T-helper 17 cell (primary cell): ENCODE measurements around the gene CLASP2. TPM values are rescaled to one million over a fixed set of nuclear protein-coding genes. Genes with fewer than 3 reads are reported as not detected.
"Not testable (repeated sequence)": the region's sequence is repeated elsewhere in the genome, so short reads cannot be mapped to it uniquely, and the experiment has no call there.

Experiments used
- ATAC-seq: fragments of 150-1000 bp; cut with Tn5 transposase; 2 replicates; pipeline ENCODE4 v1.10.0; 2021; ENCODE audit warnings: mild to moderate bottlenecking, moderate library complexity
- DNase-seq, 3 donors: peaks; one replicate each; pipeline versions ENCODE4 v3.0.0 to v3.0.0-alpha.2; 2020 to 2021
- H3K9me3 ChIP-seq: one replicate; pipeline ENCODE4 v1.7.0; 2013; ENCODE audit warnings: low read length, mild to moderate bottlenecking; ENCODE audit not compliant: control insufficient read depth, poor library complexity, severe bottlenecking
- H3K27ac Mint-ChIP-seq: one replicate; pipeline ENCODE4 v1.8.0; 2022; ENCODE audit warnings: mild to moderate bottlenecking, moderate library complexity, mixed read lengths
- H3K27me3 Mint-ChIP-seq: one replicate; pipeline ENCODE4 v1.8.0; 2022; ENCODE audit warnings: mixed read lengths
- H3K36me3 Mint-ChIP-seq: one replicate; pipeline ENCODE4 v1.8.0; 2022; ENCODE audit warnings: low read depth, mixed read lengths
- H3K4me1 Mint-ChIP-seq: one replicate; pipeline ENCODE4 v1.8.0; 2022; ENCODE audit warnings: mild to moderate bottlenecking, mixed read lengths
- H3K4me3 Mint-ChIP-seq: one replicate; pipeline ENCODE4 v1.8.0; 2022; ENCODE audit warnings: mild to moderate bottlenecking, moderate library complexity, mixed read lengths
- total RNA-seq, 4 donors: library from RNA in 2 of 4; stranded (reverse) in 2 of 4; gene quantifications; one replicate each; pipeline ENCODE4 v1.2.3 and lab custom pipeline; 2022 to 2026

CLASP2 gene
- total RNA-seq, 2 donors from 2014 or later = 69.0 to 74.2 TPM

- no peak for ATAC-seq
- Mint-ChIP-seq H3K36me3 (peaks cover 5% of the 10 kb centered on the region), H3K4me3 (no peak overlapping the region), H3K4me1 (no peaks in the 10 kb centered on the region), H3K27me3 (no peaks in the 10 kb centered on the region), H3K27ac (no peak overlapping the region)
- no peak for DNase-seq
- no peaks in the 10 kb centered on the region for H3K9me3 ChIP-seq
These were observed 229.4 kb downstream of the CLASP2 start for GRCh38 chr3:33488683-33489082.

- ATAC-seq = no peak
- no peaks in the 10 kb centered on the region for H3K4me1 Mint-ChIP-seq
- H3K27me3 Mint-ChIP-seq = no peaks in the 10 kb centered on the region
- H3K36me3 Mint-ChIP-seq = peaks cover 5% of the 10 kb centered on the region
- DNase-seq = no peak
- no peaks in the 10 kb centered on the region for H3K9me3 ChIP-seq
- no peak overlapping the region for H3K27ac Mint-ChIP-seq
- H3K4me3 Mint-ChIP-seq = no peak overlapping the region
These were observed 229.8 kb downstream of the CLASP2 start for GRCh38 chr3:33488246-33488645.

- Mint-ChIP-seq H3K4me1 (no peaks in the 10 kb centered on the region), H3K36me3 (no peaks in the 10 kb centered on the region), H3K27me3 (no peaks in the 10 kb centered on the region), H3K27ac (no peak overlapping the region), H3K4me3 (no peak overlapping the region)
- ATAC-seq (no peak), DNase-seq (no peak)
- H3K9me3 ChIP-seq = no peaks in the 10 kb centered on the region
These were observed 235.9 kb downstream of the CLASP2 start for GRCh38 chr3:33482111-33482521.

- Mint-ChIP-seq H3K27ac (no peak overlapping the region), H3K36me3 (no peaks in the 10 kb centered on the region), H3K4me3 (no peak overlapping the region), H3K27me3 (no peaks in the 10 kb centered on the region), H3K4me1 (no peaks in the 10 kb centered on the region)
- DNase-seq = no peak
- ATAC-seq = no peak
- no peaks in the 10 kb centered on the region for H3K9me3 ChIP-seq
These were observed 243.2 kb downstream of the CLASP2 start for GRCh38 chr3:33474896-33475295.

- H3K9me3 ChIP-seq = no peaks in the 10 kb centered on the region
- no peaks in the 10 kb centered on the region for H3K27me3 Mint-ChIP-seq
- ATAC-seq (no peak), DNase-seq (no peak)
- H3K4me1 Mint-ChIP-seq = no peaks in the 10 kb centered on the region
- no peaks in the 10 kb centered on the region for H3K36me3 Mint-ChIP-seq
- H3K4me3 Mint-ChIP-seq = no peak overlapping the region
- no peak overlapping the region for H3K27ac Mint-ChIP-seq
These were observed 244.2 kb downstream of the CLASP2 start for GRCh38 chr3:33473813-33474212.

- no peak for ATAC-seq
These were observed 250.3 kb downstream of the CLASP2 start for GRCh38 chr3:33467786-33468185.

GRCh38 chr3:33461097-33461496, 257.0 kb downstream of the CLASP2 start:
- no peak for ATAC-seq
- Mint-ChIP-seq H3K27me3 (no peaks in the 10 kb centered on the region), H3K4me1 (no peaks in the 10 kb centered on the region), H3K27ac (no peak overlapping the region), H3K4me3 (no peak overlapping the region), H3K36me3 (no peaks in the 10 kb centered on the region)
- no peak for DNase-seq
- no peaks in the 10 kb centered on the region for H3K9me3 ChIP-seq

More at GRCh38 chr3:33467786-33468185, 250.3 kb downstream of the CLASP2 start:
- Mint-ChIP-seq H3K4me1 (no peaks in the 10 kb centered on the region), H3K27me3 (no peaks in the 10 kb centered on the region), H3K27ac (no peak overlapping the region), H3K4me3 (no peak overlapping the region), H3K36me3 (no peaks in the 10 kb centered on the region)
- no peaks in the 10 kb centered on the region for H3K9me3 ChIP-seq
- no peak for DNase-seq

- H3K36me3 Mint-ChIP-seq, ATAC-seq, H3K27me3 Mint-ChIP-seq, H3K9me3 ChIP-seq, H3K27ac Mint-ChIP-seq, DNase-seq, H3K4me1 Mint-ChIP-seq, H3K4me3 Mint-ChIP-seq: not testable (repeated sequence)
These were observed 258.5 kb downstream of the CLASP2 start for GRCh38 chr3:33459577-33459976.

- H3K4me3 Mint-ChIP-seq = no peak overlapping the region
- H3K4me1 Mint-ChIP-seq = no peaks in the 10 kb centered on the region
- H3K27me3 Mint-ChIP-seq = no peaks in the 10 kb centered on the region
- H3K36me3 Mint-ChIP-seq = no peaks in the 10 kb centered on the region
- no peak for DNase-seq
- ATAC-seq = no peak
- H3K27ac Mint-ChIP-seq = no peak overlapping the region
- no peaks in the 10 kb centered on the region for H3K9me3 ChIP-seq
These were observed 259.6 kb downstream of the CLASP2 start for GRCh38 chr3:33458446-33458845.

GRCh38 chr3:33456756-33457155, 261.3 kb downstream of the CLASP2 start:
- H3K4me3 Mint-ChIP-seq = no peak overlapping the region
- ATAC-seq (no peak), DNase-seq (no peak)
- no peaks in the 10 kb centered on the region for H3K36me3 Mint-ChIP-seq
- no peaks in the 10 kb centered on the region for H3K9me3 ChIP-seq
- H3K4me1 Mint-ChIP-seq = no peaks in the 10 kb centered on the region
- no peak overlapping the region for H3K27ac Mint-ChIP-seq
- no peaks in the 10 kb centered on the region for H3K27me3 Mint-ChIP-seq

GRCh38 chr3:33453331-33453761, 264.7 kb downstream of the CLASP2 start:
- Mint-ChIP-seq H3K27me3 (no peaks in the 10 kb centered on the region), H3K27ac (no peak overlapping the region), H3K4me3 (no peak overlapping the region), H3K4me1 (peaks cover 1% of the 10 kb centered on the region), H3K36me3 (no peaks in the 10 kb centered on the region)
- H3K9me3 ChIP-seq = no peaks in the 10 kb centered on the region
- ATAC-seq (no peak), DNase-seq (no peak)

GRCh38 chr3:33451994-33452393, 266.1 kb downstream of the CLASP2 start:
- H3K27me3 Mint-ChIP-seq, H3K4me1 Mint-ChIP-seq, ATAC-seq, DNase-seq, H3K27ac Mint-ChIP-seq, H3K9me3 ChIP-seq, H3K4me3 Mint-ChIP-seq, H3K36me3 Mint-ChIP-seq: not testable (repeated sequence)

GRCh38 chr3:33447958-33448357, 270.1 kb downstream of the CLASP2 start:
- H3K36me3 Mint-ChIP-seq = no peaks in the 10 kb centered on the region
- H3K27me3 Mint-ChIP-seq = no peaks in the 10 kb centered on the region
- H3K4me3 Mint-ChIP-seq = no peak overlapping the region
- no peaks in the 10 kb centered on the region for H3K9me3 ChIP-seq
- H3K4me1 Mint-ChIP-seq = peaks cover 10% of the 10 kb centered on the region
- ATAC-seq (no peak), DNase-seq (no peak)
- no peak overlapping the region for H3K27ac Mint-ChIP-seq

GRCh38 chr3:33447256-33447625, 270.8 kb downstream of the CLASP2 start:
- not testable (repeated sequence) for H3K27ac Mint-ChIP-seq, H3K9me3 ChIP-seq, H3K36me3 Mint-ChIP-seq, ATAC-seq, H3K27me3 Mint-ChIP-seq, DNase-seq
- peaks cover 12% of the 10 kb centered on the region for H3K4me1 Mint-ChIP-seq
- peak overlapping the region; percentile 84 for H3K4me3 Mint-ChIP-seq
